Iris pigment epithelial cell (primary cell): ENCODE data around the gene WDFY2.

ENCODE experiments used
- DNase-seq: peaks from one replicate; pipeline ENCODE4 v3.0.0-alpha.2; 2011; ENCODE audit warnings: low read depth

Gene WDFY2

GRCh38 chr13:51739027-51739764 is 154.9 kb downstream of the WDFY2 start:
- DNase-seq, result no peak

GRCh38 chr13:51740698-51741097 is 156.4 kb downstream of the WDFY2 start:
- peak; percentile 58 for DNase-seq

- DNase-seq, result no peak
Measured at GRCh38 chr13:51742031-51742430, 157.8 kb downstream of the WDFY2 start.

GRCh38 chr13:51742611-51743010 is 158.3 kb downstream of the WDFY2 start:
- DNase-seq, result no peak

- DNase-seq, result no peak
Measured at GRCh38 chr13:51745243-51745642, 161.0 kb downstream of the WDFY2 start.

- no peak for DNase-seq
Measured at GRCh38 chr13:51746802-51747201, 162.5 kb downstream of the WDFY2 start.

- DNase-seq, result no peak
Measured at GRCh38 chr13:51747438-51748434, 163.5 kb downstream of the WDFY2 start.

- no peak for DNase-seq
Measured at GRCh38 chr13:51756651-51757050, 172.4 kb downstream of the WDFY2 start.

- DNase-seq, result peak; percentile 36
Measured at GRCh38 chr13:51758691-51759090, 174.4 kb downstream of the WDFY2 start.

- peak; percentile 81 for DNase-seq
Measured at GRCh38 chr13:51759240-51759639, 175.0 kb downstream of the WDFY2 start.

GRCh38 chr13:51760592-51760991 is 176.3 kb downstream of the WDFY2 start:
- DNase-seq, result peak; percentile 77

- no peak for DNase-seq
Measured at GRCh38 chr13:51761643-51762350, 177.5 kb downstream of the WDFY2 start.

GRCh38 chr13:51763486-51763885 is 179.2 kb downstream of the WDFY2 start:
- DNase-seq, result no peak

- DNase-seq, result peak; percentile 82
Measured at GRCh38 chr13:51764184-51765141, 180.2 kb downstream of the WDFY2 start.

- no peak for DNase-seq
Measured at GRCh38 chr13:51765142-51765515, 180.9 kb downstream of the WDFY2 start.

- DNase-seq, result no peak
Measured at GRCh38 chr13:51767100-51767499, 182.8 kb downstream of the WDFY2 start.

- DNase-seq, result no peak
Measured at GRCh38 chr13:51768378-51768921, 184.2 kb downstream of the WDFY2 start.

- DNase-seq, result no peak
Measured at GRCh38 chr13:51768976-51769375, 184.7 kb downstream of the WDFY2 start.

- no peak for DNase-seq
Measured at GRCh38 chr13:51769455-51770127, 185.3 kb downstream of the WDFY2 start.

GRCh38 chr13:51770160-51770559 is 185.9 kb downstream of the WDFY2 start:
- no peak for DNase-seq
